Erythroblast (primary cell): ENCODE measurements around the gene KDM4F.

Experiments used
- GATA1 ChIP-seq: IDR thresholded peaks from 2 replicates; pipeline ENCODE4 v1.6.1; 2011; ENCODE audit warnings: low read depth, mild to moderate bottlenecking, control low read depth, low read length, moderate library complexity
- POLR2A ChIP-seq: IDR thresholded peaks from 2 replicates; pipeline ENCODE4 v1.6.1; 2011; ENCODE audit warnings: mild to moderate bottlenecking, low read length

GRCh38 chr11:95044010-95044409 is 5.2 kb upstream of the KDM4F start:
- TF ChIP-seq POLR2A (no peak), GATA1 (no peak)
